K562 treated with DMSO at 1 percent for 12 hours (cell line): ENCODE results near the gene DHRS13. TPM values are rescaled to one million over a fixed set of nuclear protein-coding genes. Genes with fewer than 3 reads are reported as not detected.

Experiments
- total RNA-seq: library from RNA; unstranded; fragments of 300-600 nt; gene quantifications from 2 replicates; pipeline ENCODE4 v1.2.3, GENCODE V29; 2022; ENCODE audit not compliant: insufficient read depth

DHRS13 gene
- total RNA-seq, result 38.6 TPM in 2 replicates

DNA sequence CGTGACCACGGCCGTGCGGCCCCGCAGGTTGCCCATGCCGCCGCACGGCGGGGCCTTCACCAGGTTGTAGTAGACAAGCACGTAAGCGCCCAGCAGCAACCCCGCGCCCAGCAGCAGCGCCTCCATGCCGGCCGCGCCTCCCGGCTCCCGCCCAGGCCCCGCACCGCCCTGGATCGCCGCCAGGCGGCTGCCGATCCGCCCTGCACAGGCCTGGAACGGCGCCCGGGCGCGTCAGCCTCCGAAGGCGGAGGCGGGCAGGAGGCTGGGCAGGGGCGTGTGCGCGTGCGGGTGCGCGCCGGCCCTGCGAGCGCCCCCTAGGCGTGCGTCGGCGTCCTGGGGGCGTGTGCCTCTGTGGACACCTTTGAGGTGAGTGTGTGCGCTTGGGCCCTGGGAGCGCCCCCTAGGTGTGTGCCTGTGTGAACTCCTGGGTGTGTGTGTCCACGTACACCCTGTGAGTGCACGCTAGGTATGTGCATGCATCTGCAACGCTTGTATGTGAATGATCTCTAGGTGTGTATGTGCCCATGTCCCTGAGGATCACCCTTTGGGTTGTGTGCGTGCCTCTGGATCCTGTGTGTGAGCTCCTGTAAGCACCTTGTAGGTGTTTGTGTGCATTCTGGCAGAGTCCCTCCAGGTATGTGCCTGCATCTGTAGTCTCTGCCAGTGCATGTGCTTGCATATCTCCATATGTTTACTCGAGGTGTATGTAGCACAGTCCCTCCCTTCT lies at the start of gene DHRS13:
Gene DHRS13 (minus strand): TSS at position 261 of the 727 bp plus-strand sequence. CDS start 135 bp downstream, at position 126.

DNA sequence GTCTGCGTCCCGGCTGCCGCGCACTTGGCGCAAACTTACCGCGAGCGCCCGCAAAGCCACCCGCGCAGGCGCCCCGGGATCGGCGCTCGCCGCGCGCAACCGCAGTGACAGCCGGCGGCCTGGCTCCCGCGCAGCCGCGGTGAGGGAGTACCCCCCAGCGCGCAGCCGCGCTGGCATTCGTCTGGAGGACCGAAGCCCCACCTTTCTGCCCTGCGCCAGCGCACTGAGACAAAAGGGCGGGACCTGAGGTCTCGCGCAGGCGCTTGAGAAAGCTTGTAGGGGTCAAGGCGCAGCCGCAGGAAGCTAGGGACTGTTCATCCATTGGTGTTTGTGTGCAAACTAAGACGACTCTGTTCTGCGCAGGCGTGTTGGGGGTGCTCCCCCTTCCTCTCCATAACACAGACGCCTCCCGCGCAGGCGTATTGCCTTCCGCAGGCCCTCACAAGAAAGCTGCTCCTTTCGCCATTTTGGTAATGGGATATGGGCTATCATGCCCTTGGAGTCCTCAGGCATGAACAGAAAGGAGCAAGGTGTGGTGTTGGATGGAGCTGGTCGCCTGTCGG lies 48.6 kb upstream of the DHRS13 start, which contains the start of gene PHF12:
Gene PHF12 (minus strand): TSS at position 91 of the 563 bp plus-strand sequence. CDS start 558 bp downstream, outside the sequence.

GRCh38 chr17:28896884-28897768 lies 5.8 kb downstream of the DHRS13 start, which contains the start of gene FLOT2:
FLOT2 (minus strand) TSS chr17:28897733; CDS start chr17:28897574, 159 bp downstream.

DNA sequence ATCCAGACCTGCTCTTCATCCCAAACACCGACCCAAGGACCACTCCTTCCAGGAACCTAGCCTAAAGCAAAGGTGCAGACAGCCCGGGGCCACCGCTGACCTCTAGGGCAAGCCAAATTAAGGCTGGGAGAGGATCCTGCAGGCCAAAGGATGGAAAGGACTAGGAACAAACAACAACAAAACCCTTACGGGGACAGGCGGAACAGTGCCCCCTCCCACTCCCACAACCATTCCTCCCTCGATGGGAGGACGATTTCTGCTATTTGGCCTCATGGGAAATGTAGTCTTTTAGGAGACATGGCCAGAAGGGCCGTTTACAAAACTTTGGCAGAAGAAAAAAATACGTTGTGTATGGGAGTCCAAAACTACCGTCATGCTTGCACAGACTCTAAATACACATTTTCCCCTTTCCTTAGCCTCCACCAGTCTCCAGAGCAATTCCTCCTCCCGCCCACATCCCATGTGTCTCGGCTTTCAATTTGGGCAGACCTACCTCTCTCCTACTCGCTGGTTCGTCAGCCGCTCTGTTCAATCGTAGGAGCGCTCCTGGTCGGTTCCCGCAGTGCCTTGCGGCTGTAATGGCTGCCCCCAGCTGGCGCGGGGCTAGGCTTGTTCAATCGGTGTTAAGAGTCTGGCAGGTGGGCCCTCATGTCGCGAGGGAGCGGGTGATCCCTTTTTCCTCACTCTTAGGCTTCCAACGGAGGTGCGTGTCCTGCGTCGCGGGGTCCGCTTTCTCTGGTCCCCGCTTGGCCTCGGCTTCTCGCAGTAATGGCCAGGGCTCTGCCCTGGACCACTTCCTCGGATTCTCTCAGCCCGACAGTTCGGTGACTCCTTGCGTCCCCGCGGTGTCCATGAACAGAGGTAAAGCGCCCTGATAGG lies 48.2 kb downstream of the DHRS13 start, which contains the start of gene ERAL1:
Gene ERAL1 (plus strand): TSS at position 560 of the 879 bp plus-strand sequence. CDS start 19 bp downstream, at position 579.

Other genes starting within 250 kb of the DHRS13 start
- 70.9 and 90.0 TPM in 2 replicates for gene SDF2, start 241.2 kb downstream of the DHRS13 start, total RNA-seq
- gene SUPT6H, start 240.9 kb downstream of the DHRS13 start, total RNA-seq, result 29.5 and 79.1 TPM in 2 replicates
- gene PROCA1, start 191.2 kb downstream of the DHRS13 start, total RNA-seq, result 3.8 and 8.4 TPM in 2 replicates
- not detected in 2 replicates for gene RAB34, start 185.2 kb downstream of the DHRS13 start, total RNA-seq
- gene RPL23A, start 183.1 kb downstream of the DHRS13 start, total RNA-seq, result 2,324 and 3,638 TPM in 2 replicates
- gene TLCD1, start 176.8 kb downstream of the DHRS13 start, total RNA-seq, result 7.9 and 10.9 TPM in 2 replicates
- 2.8 and 3.3 TPM in 2 replicates for gene NEK8, start 174.3 kb downstream of the DHRS13 start, total RNA-seq
- gene TRAF4, start 159.1 kb downstream of the DHRS13 start, total RNA-seq, result 104 and 114 TPM in 2 replicates
- 6.6 and 34.6 TPM in 2 replicates for gene FAM222B, start 60.3 kb downstream of the DHRS13 start, total RNA-seq
- 74.7 and 97.3 TPM in 2 replicates for gene ERAL1, start 48.1 kb downstream of the DHRS13 start, total RNA-seq
- gene FLOT2, start 5.3 kb downstream of the DHRS13 start, total RNA-seq, result 151 and 177 TPM in 2 replicates
- gene PHF12, start 48.4 kb upstream of the DHRS13 start, total RNA-seq, result 18.9 and 26.7 TPM in 2 replicates
- not detected in 2 replicates for gene SEZ6, start 103.0 kb upstream of the DHRS13 start, total RNA-seq
- gene PIPOX, start 140.1 kb upstream of the DHRS13 start, total RNA-seq, result 0.37 and 0.90 TPM in 2 replicates